HFF-Myc (cell line): Measurements from ENCODE around the gene HLF.
A peak's percentile ranks its signal among the peaks of the same experiment; 100 is the strongest.

Experiments used
- DNase-seq: peaks from one replicate; pipeline ENCODE4 v3.0.0-alpha.2; 2011; ENCODE audit warnings: low read depth; ENCODE audit errors: extremely low read depth
- H3K4me3 ChIP-seq: replicated peaks from 2 replicates; pipeline ENCODE4 v1.5.1; 2011; ENCODE audit warnings: low read depth, mild to moderate bottlenecking, control low read depth, low read length
- TF ChIP-seq, protein P1 (sequence below): IDR thresholded peaks from 2 replicates; pipeline ENCODE4 v1.5.1; 2012; ENCODE audit warnings: mild to moderate bottlenecking, low read depth, low read length, control low read depth; ENCODE audit errors: missing control alignments

HLF gene

GRCh38 chr17:55284001-55284884, 19.5 kb downstream of the HLF start:
- no peak overlapping the region for H3K4me3 ChIP-seq
- TF ChIP-seq, protein P1, sequence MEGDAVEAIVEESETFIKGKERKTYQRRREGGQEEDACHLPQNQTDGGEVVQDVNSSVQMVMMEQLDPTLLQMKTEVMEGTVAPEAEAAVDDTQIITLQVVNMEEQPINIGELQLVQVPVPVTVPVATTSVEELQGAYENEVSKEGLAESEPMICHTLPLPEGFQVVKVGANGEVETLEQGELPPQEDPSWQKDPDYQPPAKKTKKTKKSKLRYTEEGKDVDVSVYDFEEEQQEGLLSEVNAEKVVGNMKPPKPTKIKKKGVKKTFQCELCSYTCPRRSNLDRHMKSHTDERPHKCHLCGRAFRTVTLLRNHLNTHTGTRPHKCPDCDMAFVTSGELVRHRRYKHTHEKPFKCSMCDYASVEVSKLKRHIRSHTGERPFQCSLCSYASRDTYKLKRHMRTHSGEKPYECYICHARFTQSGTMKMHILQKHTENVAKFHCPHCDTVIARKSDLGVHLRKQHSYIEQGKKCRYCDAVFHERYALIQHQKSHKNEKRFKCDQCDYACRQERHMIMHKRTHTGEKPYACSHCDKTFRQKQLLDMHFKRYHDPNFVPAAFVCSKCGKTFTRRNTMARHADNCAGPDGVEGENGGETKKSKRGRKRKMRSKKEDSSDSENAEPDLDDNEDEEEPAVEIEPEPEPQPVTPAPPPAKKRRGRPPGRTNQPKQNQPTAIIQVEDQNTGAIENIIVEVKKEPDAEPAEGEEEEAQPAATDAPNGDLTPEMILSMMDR: no peak
- DNase-seq: no peak

- no peak overlapping the region for H3K4me3 ChIP-seq
- TF ChIP-seq, protein P1: no peak
- no peak for DNase-seq
Measured at GRCh38 chr17:55284944-55285339, 20.2 kb downstream of the HLF start.

GRCh38 chr17:55285340-55286301, 20.9 kb downstream of the HLF start:
- no peak overlapping the region for H3K4me3 ChIP-seq
- TF ChIP-seq, protein P1: no peak
- DNase-seq: peak; percentile 19

DNA sequence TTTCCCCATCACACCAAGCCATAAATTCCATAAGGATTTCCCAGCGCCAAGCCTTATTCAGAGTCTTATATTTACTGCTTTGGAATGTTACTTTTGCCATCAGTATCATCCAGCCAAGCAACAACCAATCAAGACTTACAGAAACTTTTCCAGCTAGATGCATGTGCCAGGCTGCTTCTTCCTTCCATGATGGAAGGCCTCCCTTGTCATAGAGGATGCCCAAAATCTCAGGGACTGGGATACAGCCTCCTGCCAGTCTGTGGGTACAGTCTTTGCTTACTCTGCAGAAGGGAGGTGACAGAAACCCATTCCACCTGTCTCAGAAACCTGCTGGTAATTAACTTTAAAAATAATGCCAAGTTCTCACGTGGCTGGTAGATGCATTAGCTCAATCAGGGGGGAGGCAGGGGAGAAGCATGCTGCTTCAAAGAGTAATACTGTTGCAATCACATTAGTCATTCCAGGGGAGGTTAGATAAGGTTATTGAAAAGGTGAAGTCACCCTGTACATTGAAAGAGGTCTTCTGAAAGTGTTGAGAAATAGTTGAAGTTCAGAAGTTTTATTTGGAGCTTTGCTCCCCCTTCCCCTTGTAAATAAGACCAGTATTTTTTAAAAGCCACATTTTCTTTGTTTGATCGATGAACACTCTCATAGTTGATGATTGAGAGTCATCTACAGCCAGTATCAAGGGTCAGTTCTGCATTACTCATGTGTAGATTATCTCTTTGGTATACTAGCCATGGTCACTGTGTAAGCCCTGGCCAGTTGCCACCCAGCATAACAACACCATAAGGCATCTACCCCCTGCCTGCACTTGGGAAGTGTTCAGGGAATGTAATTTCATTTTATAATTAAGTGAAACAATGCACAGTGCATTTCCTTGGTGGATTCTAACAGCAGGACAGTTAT, 22.2 kb downstream of the HLF start:
- H3K4me3 ChIP-seq: no peak overlapping the region
- no peak for DNase-seq
- TF ChIP-seq, protein P1: no peak

- no peak for DNase-seq
- TF ChIP-seq, protein P1: no peak
- no peak overlapping the region for H3K4me3 ChIP-seq
Measured at GRCh38 chr17:55288356-55289105, 23.8 kb downstream of the HLF start.
